ENCODE data around the gene KRT14.
"Not testable (repeated sequence)": the region's sequence is repeated elsewhere in the genome, so short reads cannot be mapped to it uniquely, and the experiment has no call there.

Gene KRT14

DNA sequence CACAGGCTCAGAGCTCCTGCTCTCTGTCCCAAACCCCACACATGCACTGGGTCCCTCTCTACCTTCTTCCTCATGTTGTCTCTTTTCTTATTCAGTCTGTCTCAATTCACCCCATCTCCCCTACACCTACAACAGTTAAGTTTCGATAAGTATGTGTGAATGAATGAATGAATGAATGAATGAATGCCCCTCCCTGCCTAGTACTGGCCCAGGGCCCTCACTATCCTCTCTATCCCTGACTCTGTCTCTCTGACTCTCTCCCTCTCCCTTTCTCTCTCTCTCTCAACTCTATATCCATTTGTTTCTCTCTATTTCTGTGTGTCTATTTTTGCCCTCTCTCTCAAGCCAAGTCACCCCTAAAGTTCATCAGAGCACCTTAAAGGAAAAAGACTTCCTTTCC lies 8.2 kb downstream of the KRT14 start:
- no peak for DNase-seq (ENCODE audit: low read depth)

DNA sequence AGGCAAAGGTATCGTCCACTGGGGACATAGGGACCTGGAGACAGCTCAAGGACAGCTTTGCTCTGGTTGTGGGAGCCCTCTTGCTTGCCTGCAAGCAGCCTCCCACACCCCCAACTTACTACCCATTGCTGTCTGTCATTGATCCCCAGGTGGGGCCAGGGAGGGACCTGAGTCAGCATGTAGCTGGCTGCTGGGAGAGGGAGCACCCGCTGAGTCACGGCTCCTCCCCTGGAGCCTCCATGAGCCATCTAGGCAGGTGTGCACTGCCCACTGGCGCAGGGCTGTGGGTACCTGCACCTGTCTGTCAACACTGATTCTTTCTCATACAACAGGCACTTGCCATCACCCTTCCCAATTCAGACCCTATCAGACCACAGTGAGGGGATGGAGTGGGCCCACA lies 10.0 kb downstream of the KRT14 start:
- not testable (repeated sequence) for DNase-seq (ENCODE audit: low read depth)

- DNase-seq (ENCODE audit: low read depth) = no peak
Observed at GRCh38 chr17:41575336-41575735, 11.4 kb downstream of the KRT14 start.

DNA sequence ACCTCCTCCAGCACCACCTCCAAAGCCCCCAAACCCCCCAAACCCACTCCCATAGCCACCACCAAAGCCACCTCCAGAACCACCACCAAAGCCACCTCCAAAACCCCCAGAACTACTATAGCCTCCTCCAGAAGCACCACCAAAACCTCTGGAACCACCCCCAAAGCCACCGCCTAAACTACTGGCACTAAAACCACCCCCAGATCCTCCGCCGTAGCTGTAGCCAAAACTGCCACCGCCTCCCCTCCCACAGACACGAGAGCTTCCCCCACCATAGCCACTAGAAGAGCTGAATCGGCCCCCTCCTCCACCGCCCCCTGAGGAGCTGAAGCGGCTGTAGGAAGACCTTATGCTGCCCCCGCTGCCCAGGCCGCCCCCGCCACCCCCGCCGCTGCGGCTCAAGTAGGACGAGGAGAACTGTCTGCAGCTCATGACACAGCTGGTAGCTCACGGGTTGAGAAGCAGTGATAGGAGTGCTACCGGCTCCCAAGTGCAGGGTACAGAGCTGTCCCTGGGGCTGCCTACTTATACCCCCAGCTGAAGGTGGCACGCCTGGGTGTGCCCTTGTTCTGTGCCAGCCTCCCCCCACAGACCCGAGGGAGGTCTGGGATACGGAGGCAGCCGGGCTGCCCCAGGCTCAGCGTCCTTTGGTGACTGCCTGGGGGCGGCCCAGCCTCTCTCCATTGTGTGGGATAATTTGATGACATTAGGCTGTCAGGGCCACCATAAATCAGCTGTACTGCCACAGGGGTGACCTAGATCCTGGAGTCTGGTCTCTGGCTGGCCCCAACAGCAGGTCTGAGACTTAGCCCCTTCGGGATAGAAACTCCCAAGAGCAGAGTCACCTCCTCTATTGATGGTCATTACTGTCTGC lies 14.9 kb downstream of the KRT14 start, which contains the start of gene KRT9:
KRT9 (minus strand) TSS at position 499 of the 874 bp plus-strand sequence; CDS start at position 432, 67 bp downstream.
- no peak for DNase-seq (ENCODE audit: low read depth)

DNA sequence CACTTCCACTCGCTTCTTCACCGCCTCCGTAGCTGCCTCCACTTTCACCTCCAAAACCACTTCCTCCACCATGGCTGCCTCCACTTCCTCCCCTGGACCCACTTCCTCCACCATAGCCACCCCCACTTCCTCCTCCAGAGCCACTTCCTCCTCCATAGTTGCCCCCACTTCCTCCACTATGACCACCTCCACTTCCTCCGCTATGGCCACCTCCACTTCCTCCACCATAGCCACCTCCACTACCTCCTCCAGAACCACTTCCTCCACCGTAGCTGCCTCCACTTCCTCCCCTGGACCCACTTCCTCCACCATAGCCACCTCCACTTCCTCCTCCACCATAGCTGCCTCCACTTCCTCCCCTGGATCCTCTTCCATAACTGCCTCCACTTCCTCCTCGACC lies 19.4 kb downstream of the KRT14 start:
- no peak for DNase-seq (ENCODE audit: low read depth)

DNA sequence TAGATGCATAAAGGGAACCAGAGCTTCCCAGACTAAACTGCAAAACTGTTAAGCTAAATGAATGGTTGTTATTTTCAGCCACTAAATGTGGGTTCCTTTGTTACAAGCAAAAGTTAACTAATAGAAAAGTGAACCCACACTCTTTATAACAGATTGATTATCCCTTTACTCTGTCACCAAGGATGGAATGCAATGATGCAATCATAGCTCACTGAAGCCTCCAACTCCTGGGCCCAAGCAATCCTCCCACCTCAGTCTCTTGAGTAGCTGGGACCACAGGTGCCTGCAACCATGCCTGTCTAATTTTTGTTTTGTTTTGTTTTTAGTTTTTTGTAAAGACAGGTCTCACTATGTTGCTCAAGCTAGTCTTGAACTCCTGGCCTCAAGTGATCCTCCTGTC lies 21.4 kb downstream of the KRT14 start:
- DNase-seq (ENCODE audit: low read depth) = no peak

GRCh38 chr17:41563607-41564170 lies 23.0 kb downstream of the KRT14 start:
- DNase-seq (ENCODE audit: low read depth) = no peak

DNA sequence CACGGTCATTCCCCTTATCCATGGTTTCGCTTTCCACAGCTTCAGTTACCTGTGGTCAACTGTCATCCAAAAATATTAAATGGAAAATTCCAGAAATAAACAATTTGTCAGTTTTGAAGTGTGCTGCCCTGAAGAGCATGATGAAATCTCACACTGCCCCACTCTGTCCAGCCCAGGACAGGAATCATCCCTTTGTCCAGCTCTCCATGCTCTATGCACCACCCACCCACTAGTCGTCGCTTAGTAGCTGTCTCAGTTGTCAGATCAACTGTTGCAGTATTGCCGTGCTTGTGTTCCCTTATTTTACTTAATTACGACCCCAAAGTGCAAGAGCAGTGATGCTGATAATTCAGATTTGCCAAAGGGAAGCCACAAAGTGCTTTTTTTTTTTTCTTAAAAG lies 25.1 kb downstream of the KRT14 start:
- DNase-seq (ENCODE audit: low read depth) = no peak

DNA sequence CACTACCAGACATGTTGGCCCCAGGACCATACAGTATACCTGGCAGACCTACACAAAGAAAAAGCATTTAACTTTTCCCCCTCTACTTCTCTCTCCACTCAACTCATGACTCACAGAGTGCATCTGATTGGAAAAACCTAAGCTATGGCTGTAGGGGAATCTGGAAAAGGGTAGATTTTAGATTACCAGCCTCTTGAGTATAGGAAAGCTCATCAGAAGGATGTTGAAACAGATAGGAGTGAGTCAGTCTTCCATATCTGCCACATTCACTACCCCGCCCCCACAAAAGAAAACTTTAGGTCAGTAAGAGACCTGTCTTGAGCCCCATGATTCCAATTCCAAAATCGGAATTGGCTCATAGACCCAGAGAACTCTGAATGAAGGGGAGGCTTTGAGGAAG lies 27.1 kb downstream of the KRT14 start:
- DNase-seq (ENCODE audit: low read depth) = no peak

DNA sequence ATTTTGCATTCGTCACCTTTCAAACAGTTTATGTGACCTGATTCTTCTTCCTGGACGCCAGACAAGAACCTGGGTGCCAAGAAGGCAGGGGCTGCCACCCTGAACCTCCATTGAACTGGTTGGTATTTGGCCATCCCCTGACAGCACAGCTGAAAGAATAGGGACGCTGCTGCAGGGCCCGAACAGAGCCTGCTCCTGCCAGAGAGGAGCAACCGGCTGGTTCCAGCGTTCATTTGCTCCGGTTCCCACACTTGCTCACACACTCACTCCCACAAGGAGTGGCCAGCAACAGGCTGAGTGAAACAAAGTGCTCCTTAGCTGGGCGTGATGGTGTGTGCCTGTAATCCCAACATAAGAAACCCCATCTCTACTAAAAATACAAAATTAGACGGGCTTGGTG lies 29.8 kb downstream of the KRT14 start:
- DNase-seq (ENCODE audit: low read depth) = no peak

- DNase-seq (ENCODE audit: low read depth) = no peak
Observed at GRCh38 chr17:41556306-41556705, 30.4 kb downstream of the KRT14 start.

DNA sequence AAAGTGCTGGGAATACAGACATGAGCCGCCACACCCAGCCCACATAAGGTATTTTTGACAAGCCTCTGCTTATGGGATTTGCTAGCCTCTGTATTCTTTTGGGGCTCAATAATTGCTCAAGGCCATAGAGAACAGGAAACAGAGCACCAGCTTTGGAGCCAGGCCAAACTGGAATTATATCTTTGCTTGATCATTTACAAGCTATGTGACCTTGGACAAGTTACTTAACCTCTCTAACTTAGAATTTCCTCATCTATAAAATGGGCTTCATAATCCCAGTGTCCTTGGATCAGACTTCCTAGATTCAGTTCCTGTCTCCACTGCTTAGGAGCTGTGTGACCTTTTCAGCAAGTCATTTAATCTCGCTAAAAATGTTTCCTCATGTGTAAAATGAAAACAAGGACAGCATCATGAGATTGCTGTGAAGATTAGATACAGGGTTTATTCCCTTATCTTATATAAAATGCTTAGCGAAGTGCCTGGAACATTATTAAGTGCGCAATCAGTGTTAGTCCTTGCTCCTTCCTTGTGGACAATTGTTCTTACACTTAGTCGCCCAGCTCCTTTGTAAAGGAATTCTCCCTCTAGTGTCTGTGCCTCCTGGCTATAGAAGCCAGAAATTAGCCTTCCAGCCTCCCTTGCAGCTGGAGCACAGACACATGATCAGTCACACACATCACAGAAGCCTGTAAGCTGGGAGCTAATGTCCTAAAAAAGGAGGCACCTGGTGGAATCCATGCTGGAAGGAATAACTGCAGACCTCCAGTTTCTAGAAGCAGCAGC lies 31.4 kb downstream of the KRT14 start:
- no peak for DNase-seq (ENCODE audit: low read depth)

- no peak for DNase-seq (ENCODE audit: low read depth)
Observed at GRCh38 chr17:41553987-41554680, 32.6 kb downstream of the KRT14 start.

- DNase-seq (ENCODE audit: low read depth) = no peak
Observed at GRCh38 chr17:41553176-41553575, 33.5 kb downstream of the KRT14 start.

GRCh38 chr17:41552455-41552854 lies 34.2 kb downstream of the KRT14 start:
- no peak for DNase-seq (ENCODE audit: low read depth)

GRCh38 chr17:41551365-41551764 lies 35.3 kb downstream of the KRT14 start:
- no peak for DNase-seq (ENCODE audit: low read depth)

- no peak for DNase-seq (ENCODE audit: low read depth)
Observed at GRCh38 chr17:41549596-41550039, 37.1 kb downstream of the KRT14 start.

GRCh38 chr17:41548844-41549595 lies 37.7 kb downstream of the KRT14 start:
- peak; percentile 75 for DNase-seq (ENCODE audit: low read depth)

DNA sequence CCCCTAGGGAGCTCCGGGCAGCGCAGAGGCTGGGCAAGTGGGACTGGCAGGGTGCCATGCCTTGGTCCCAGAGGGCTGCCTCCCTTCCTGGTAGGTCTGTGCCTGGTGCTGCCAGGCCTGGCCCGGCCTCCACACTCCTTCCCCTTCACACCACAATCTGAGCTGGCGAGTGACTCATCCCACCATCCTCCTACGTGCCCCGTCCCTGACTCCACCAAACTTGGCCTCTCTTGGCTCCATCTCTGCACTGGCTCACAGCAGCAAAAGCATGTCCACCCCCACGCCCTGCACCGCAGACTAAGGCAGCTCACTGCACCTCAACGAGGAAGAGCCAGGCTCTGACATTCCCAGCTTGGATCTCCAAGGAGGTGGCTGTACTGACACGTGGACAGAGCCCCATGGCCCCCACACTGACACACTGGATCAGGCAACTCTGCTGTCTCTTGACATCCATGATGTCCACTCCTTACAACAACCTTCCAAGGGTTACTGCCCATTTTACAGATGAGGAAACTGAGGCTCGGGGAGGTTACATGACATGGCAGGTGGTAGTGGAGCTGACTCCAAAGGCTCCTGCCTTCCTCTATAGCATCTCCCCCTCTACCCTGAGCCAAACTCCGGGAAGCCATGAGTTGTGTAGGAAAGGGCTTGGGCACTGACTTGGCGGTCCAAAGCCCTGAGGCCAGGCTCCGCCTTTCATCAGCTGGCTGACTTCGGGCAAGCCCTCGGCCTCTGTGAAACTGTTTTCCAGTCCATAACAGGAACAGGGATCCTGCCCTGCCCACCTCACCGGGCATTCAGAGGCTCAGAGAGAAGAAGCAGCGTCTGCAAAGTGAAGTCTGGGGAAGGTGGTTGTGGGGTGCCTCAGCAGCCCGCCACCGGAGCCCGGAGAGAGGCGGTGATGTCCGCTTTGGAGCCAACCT lies 38.5 kb downstream of the KRT14 start:
- DNase-seq (ENCODE audit: low read depth) = peak; percentile 74

- no peak for DNase-seq (ENCODE audit: low read depth)
Observed at GRCh38 chr17:41547378-41547841, 39.3 kb downstream of the KRT14 start.

All from activated T-cell treated with anti-CD3 and anti-CD28 coated beads for 48 hours (primary cell).